KMS-11 (cell line): ENCODE measurements around the gene UNC5B.

ENCODE experiments used
- H2AFZ ChIP-seq: fragments of 200-600 bp; sonication (generic); 2 replicates; pipeline ENCODE4 v1.6.1; 2016; ENCODE audit warnings: antibody characterized with exemption, mixed run types, low read depth
- H3K27ac ChIP-seq: fragments of 200-600 bp; sonication (generic); 2 replicates; pipeline ENCODE4 v1.6.1; 2016; ENCODE audit warnings: mild to moderate bottlenecking, mixed run types
- H3K27me3 ChIP-seq: fragments of 200-600 bp; sonication (generic); 2 replicates; pipeline ENCODE4 v1.6.1; 2017; ENCODE audit warnings: mild to moderate bottlenecking, low read depth, mixed run types, moderate library complexity; ENCODE audit not compliant: insufficient read depth
- H3K36me3 ChIP-seq: fragments of 200-600 bp; sonication (generic); 2 replicates; pipeline ENCODE4 v1.6.1; 2017; ENCODE audit warnings: mild to moderate bottlenecking, mixed run types; ENCODE audit not compliant: insufficient read depth
- H3K4me1 ChIP-seq: fragments of 200-600 bp; sonication (generic); 2 replicates; pipeline ENCODE4 v1.6.1; 2016; ENCODE audit warnings: mild to moderate bottlenecking, low read depth, mixed run types; ENCODE audit not compliant: poor library complexity, severe bottlenecking
- H3K4me2 ChIP-seq: fragments of 200-600 bp; sonication (generic); 2 replicates; pipeline ENCODE4 v1.7.0; 2016; ENCODE audit warnings: mild to moderate bottlenecking, mixed run types
- H3K4me3 ChIP-seq: fragments of 200-600 bp; sonication (generic); IDR thresholded peaks from 2 replicates; pipeline ENCODE4 v1.6.1; 2017; ENCODE audit warnings: low read depth, low read length, mixed read lengths; ENCODE audit not compliant: insufficient read depth
- H3K79me2 ChIP-seq: fragments of 200-600 bp; sonication (generic); 2 replicates; pipeline ENCODE4 v1.6.1; 2016; ENCODE audit warnings: low read depth, mixed run types; ENCODE audit not compliant: insufficient read depth
- H3K9ac ChIP-seq: fragments of 200-600 bp; sonication (generic); 2 replicates; pipeline ENCODE4 v1.6.1; 2016; ENCODE audit warnings: mild to moderate bottlenecking, mixed run types
- H4K20me1 ChIP-seq: fragments of 200-600 bp; sonication (generic); 2 replicates; pipeline ENCODE4 v1.6.1; 2016; ENCODE audit warnings: mild to moderate bottlenecking, mixed run types; ENCODE audit not compliant: insufficient read depth
- CTCF ChIP-seq: fragments of 200-600 bp; sonication (generic); conservative IDR thresholded peaks from 2 replicates; pipeline ENCODE4 v1.6.1; 2017; ENCODE audit warnings: low read depth, mild to moderate bottlenecking, antibody characterized with exemption, low read length, moderate library complexity, mixed read lengths

Gene UNC5B

GRCh38 chr10:71279590-71280170, 67.3 kb downstream of the UNC5B start:
- H3K4me1 ChIP-seq: no peaks in the 10 kb centered on the region
- H3K36me3 ChIP-seq: no peaks in the 10 kb centered on the region
- H3K27ac ChIP-seq: no peak overlapping the region
- H2AFZ ChIP-seq: no peak overlapping the region
- no peak for TF ChIP-seq CTCF
- no peak overlapping the region for H3K4me3 ChIP-seq
- no peaks in the 10 kb centered on the region for H4K20me1 ChIP-seq
- H3K27me3 ChIP-seq: no peaks in the 10 kb centered on the region; the same call in 1 of the 2 replicates
- H3K79me2 ChIP-seq: no peaks in the 10 kb centered on the region
- H3K9ac ChIP-seq: no peak overlapping the region
- no peak overlapping the region for H3K4me2 ChIP-seq

- no peaks in the 10 kb centered on the region for H3K4me1 ChIP-seq
- TF ChIP-seq CTCF: no peak
- H3K27me3 ChIP-seq: no peaks in the 10 kb centered on the region; the same call in 1 of the 2 replicates
- no peaks in the 10 kb centered on the region for H3K36me3 ChIP-seq
- H3K9ac ChIP-seq: no peak overlapping the region
- no peak overlapping the region for H3K4me2 ChIP-seq
- H3K27ac ChIP-seq: no peak overlapping the region
- no peak overlapping the region for H3K4me3 ChIP-seq
- H2AFZ ChIP-seq: no peak overlapping the region
- H4K20me1 ChIP-seq: no peaks in the 10 kb centered on the region
- no peaks in the 10 kb centered on the region for H3K79me2 ChIP-seq
Observed at GRCh38 chr10:71280216-71280615, 67.8 kb downstream of the UNC5B start.

GRCh38 chr10:71280825-71281224, 68.5 kb downstream of the UNC5B start:
- Histone ChIP-seq H4K20me1 (no peaks in the 10 kb centered on the region), H3K27me3 (no peaks in the 10 kb centered on the region; the same call in 1 of the 2 replicates), H3K4me1 (no peaks in the 10 kb centered on the region), H3K27ac (no peak overlapping the region), H3K4me2 (no peak overlapping the region), H3K79me2 (no peaks in the 10 kb centered on the region), H3K4me3 (no peak overlapping the region), H2AFZ (no peak overlapping the region), H3K36me3 (no peaks in the 10 kb centered on the region), H3K9ac (no peak overlapping the region)
- no peak for TF ChIP-seq CTCF

GRCh38 chr10:71281646-71282322, 69.4 kb downstream of the UNC5B start:
- Histone ChIP-seq H3K27me3 (peaks cover 3% of the 10 kb centered on the region; the same call in 1 of the 2 replicates), H3K79me2 (no peaks in the 10 kb centered on the region), H3K27ac (no peak overlapping the region), H3K36me3 (no peaks in the 10 kb centered on the region), H3K4me2 (no peak overlapping the region), H3K4me1 (no peaks in the 10 kb centered on the region), H2AFZ (no peak overlapping the region), H4K20me1 (no peaks in the 10 kb centered on the region), H3K9ac (no peak overlapping the region), H3K4me3 (no peak overlapping the region)
- TF ChIP-seq CTCF: no peak
